Measurements from ENCODE around the gene EIF3D.
A peak's percentile ranks its signal among the peaks of the same experiment; 100 is the strongest.

The EIF3D gene

DNA sequence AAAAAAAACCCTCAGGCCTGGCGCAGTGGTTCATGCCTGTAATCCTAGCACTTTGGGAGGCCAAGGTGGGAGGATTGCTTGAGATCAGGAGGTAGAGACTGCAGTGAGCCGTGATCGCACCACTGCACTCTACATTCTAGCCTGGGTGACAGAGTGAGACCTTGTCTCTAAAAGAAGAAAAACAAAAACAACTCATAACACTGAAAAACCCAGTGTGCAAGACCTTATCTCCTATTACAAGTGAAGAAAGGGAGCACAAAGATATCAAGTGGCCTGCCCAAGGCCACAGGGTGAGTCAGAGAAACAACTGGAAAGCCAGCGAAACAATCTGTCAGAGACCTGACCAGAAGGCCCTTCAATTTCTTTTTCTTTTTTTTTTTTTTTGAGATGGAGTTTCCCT, 50.0 kb downstream of the EIF3D start:
- TF ChIP-seq, protein P1, sequence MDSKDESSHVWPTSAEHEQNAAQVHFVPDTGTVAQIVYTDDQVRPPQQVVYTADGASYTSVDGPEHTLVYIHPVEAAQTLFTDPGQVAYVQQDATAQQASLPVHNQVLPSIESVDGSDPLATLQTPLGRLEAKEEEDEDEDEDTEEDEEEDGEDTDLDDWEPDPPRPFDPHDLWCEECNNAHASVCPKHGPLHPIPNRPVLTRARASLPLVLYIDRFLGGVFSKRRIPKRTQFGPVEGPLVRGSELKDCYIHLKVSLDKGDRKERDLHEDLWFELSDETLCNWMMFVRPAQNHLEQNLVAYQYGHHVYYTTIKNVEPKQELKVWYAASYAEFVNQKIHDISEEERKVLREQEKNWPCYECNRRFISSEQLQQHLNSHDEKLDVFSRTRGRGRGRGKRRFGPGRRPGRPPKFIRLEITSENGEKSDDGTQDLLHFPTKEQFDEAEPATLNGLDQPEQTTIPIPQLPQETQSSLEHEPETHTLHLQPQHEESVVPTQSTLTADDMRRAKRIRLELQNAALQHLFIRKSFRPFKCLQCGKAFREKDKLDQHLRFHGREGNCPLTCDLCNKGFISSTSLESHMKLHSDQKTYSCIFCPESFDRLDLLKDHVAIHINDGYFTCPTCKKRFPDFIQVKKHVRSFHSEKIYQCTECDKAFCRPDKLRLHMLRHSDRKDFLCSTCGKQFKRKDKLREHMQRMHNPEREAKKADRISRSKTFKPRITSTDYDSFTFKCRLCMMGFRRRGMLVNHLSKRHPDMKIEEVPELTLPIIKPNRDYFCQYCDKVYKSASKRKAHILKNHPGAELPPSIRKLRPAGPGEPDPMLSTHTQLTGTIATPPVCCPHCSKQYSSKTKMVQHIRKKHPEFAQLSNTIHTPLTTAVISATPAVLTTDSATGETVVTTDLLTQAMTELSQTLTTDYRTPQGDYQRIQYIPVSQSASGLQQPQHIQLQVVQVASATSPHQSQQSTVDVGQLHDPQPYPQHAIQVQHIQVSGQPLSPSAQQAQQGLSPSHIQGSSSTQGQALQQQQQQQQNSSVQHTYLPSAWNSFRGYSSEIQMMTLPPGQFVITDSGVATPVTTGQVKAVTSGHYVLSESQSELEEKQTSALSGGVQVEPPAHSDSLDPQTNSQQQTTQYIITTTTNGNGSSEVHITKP (tag by site-specific recombination; IDR thresholded peaks at IDR 0.05), result 0 out of 2 replicates have a peak, but pooled peaks have one; percentile 64
- TF ChIP-seq ZNF341 (tag by site-specific recombination; IDR thresholded peaks at IDR 0.05; ENCODE audit: low read depth), result no peak
- Histone ChIP-seq H3K9me3 (ENCODE audit: control insufficient read depth, insufficient read depth, low read depth, low read length) (no peaks in the 10 kb centered on the region), H3K4me3 (ENCODE audit: low read depth, low read length) (no peak overlapping the region), H3K27ac (ENCODE audit: extremely low read depth, low read depth, low read length) (no peak overlapping the region), H3K36me3 (ENCODE audit: control insufficient read depth in 2 of 2, insufficient read depth in 1 of 2, low read length in 2 of 2) (peaks cover 35 to 63% of the 10 kb centered on the region in 2 experiments), H3K4me1 (ENCODE audit: control insufficient read depth, insufficient read depth, low read length) (no peaks in the 10 kb centered on the region; the same call in 1 of the 2 replicates)
- ChIA-PET CTCF (interaction anchor here (1.2 to 2.0 kb wide), 2 partner anchors 8 to 193 kb away, joined by 3 to 16 read pairs; no protein-coding TSS in a partner anchor), POLR2A (interaction anchor here (0.7 kb wide), 1 partner anchor 364 kb away, joined by 4 read pairs; no protein-coding TSS in a partner anchor)

GRCh38 chr22:36475341-36475740, 53.6 kb downstream of the EIF3D start:
- ChIA-PET CTCF (interaction anchor here (0.7 to 1.6 kb wide), 3 partner anchors 14 to 175 kb away, joined by 3 to 5 read pairs (median 5); no protein-coding TSS in a partner anchor), POLR2A (interaction anchor here (1.0 to 2.8 kb wide), 2 partner anchors 52 to 88 kb away, joined by 3 to 8 read pairs; partner anchors contain the start of gene MYH9)
- H3K4me1 ChIP-seq (ENCODE audit: control insufficient read depth, insufficient read depth, low read length), result no peaks in the 10 kb centered on the region
- no peaks in the 10 kb centered on the region for H3K9me3 ChIP-seq (ENCODE audit: control insufficient read depth, insufficient read depth, low read depth, low read length)
- no peak overlapping the region for H3K4me3 ChIP-seq (ENCODE audit: low read depth, low read length)
- H3K27ac ChIP-seq (ENCODE audit: extremely low read depth, low read depth, low read length), result no peak overlapping the region
- TF ChIP-seq ZNF692 (tag by site-specific recombination; IDR thresholded peaks at IDR 0.05), result no peak
- peaks cover 52 to 92% of the 10 kb centered on the region in 2 experiments for H3K36me3 ChIP-seq (ENCODE audit: control insufficient read depth in 2 of 2, insufficient read depth in 1 of 2, low read length in 2 of 2)

- TF ChIP-seq ZNF624 (tag by site-specific recombination; IDR thresholded peaks at IDR 0.05) (no peak), ZNF549 (tag by site-specific recombination; IDR thresholded peaks at IDR 0.05) (no peak), ZNF426 (tag by site-specific recombination; IDR thresholded peaks at IDR 0.05) (no peak), ZNF76 (tag by site-specific recombination; IDR thresholded peaks at IDR 0.05; ENCODE audit: borderline replicate concordance, low read depth) (no peak), KLF16 (tag by site-specific recombination; IDR thresholded peaks at IDR 0.05) (no peak), REPIN1 (tag by site-specific recombination; IDR thresholded peaks at IDR 0.05; ENCODE audit: low read depth) (no peak)
- H3K4me1 ChIP-seq (ENCODE audit: control insufficient read depth, insufficient read depth, low read length), result peaks cover 2% of the 10 kb centered on the region
- CTCF ChIA-PET, result interaction anchor here (0.6 to 1.1 kb wide), 2 partner anchors 160 to 172 kb away, joined by 3 to 4 read pairs; no protein-coding TSS in a partner anchor
These were observed 56.3 kb downstream of the EIF3D start for GRCh38 chr22:36472689-36473088.

GRCh38 chr22:36471341-36471821, 57.6 kb downstream of the EIF3D start:
- no peak overlapping the region for H3K4me3 ChIP-seq (ENCODE audit: low read depth, low read length)
- H3K4me1 ChIP-seq (ENCODE audit: control insufficient read depth, insufficient read depth, low read length), result peaks cover 10% of the 10 kb centered on the region
- ChIA-PET POLR2A (interaction anchor here (0.8 to 1.9 kb wide), 9 partner anchors 11 to 150 kb away, joined by 3 to 13 read pairs (median 5); partner anchors contain the start of gene MYH9), CTCF (interaction anchor here (0.6 to 7.3 kb wide), 36 partner anchors 8 to 1605 kb away, joined by 3 to 132 read pairs (median 7); partner anchors contain the start of gene MYH9)
- H3K9me3 ChIP-seq (ENCODE audit: control insufficient read depth, insufficient read depth, low read depth, low read length), result no peaks in the 10 kb centered on the region
- H3K27ac ChIP-seq (ENCODE audit: extremely low read depth, low read depth, low read length), result no peak overlapping the region
- TF ChIP-seq ZNF112 (tag by site-specific recombination; IDR thresholded peaks at IDR 0.05), result no peak
- no peak for TF ChIP-seq ZNF138 (tag by site-specific recombination; IDR thresholded peaks at IDR 0.05; ENCODE audit: borderline replicate concordance)
- peaks cover 31 to 82% of the 10 kb centered on the region in 2 experiments for H3K36me3 ChIP-seq (ENCODE audit: control insufficient read depth in 2 of 2, insufficient read depth in 1 of 2, low read length in 2 of 2)

More at GRCh38 chr22:36472689-36473088, 56.3 kb downstream of the EIF3D start:
- Histone ChIP-seq H3K27ac (ENCODE audit: extremely low read depth, low read depth, low read length) (no peak overlapping the region), H3K9me3 (ENCODE audit: control insufficient read depth, insufficient read depth, low read depth, low read length) (no peaks in the 10 kb centered on the region), H3K36me3 (ENCODE audit: control insufficient read depth in 2 of 2, insufficient read depth in 1 of 2, low read length in 2 of 2) (peaks cover 40 to 82% of the 10 kb centered on the region in 2 experiments), H3K4me3 (ENCODE audit: low read depth, low read length) (no peak overlapping the region)
- POLR2A ChIA-PET, result no interaction called here
